ENCODE measurements around the gene AP2B1. TPM values are rescaled to one million over a fixed set of nuclear protein-coding genes. Genes with fewer than 3 reads are reported as not detected.

The AP2B1 gene
- total RNA-seq, 4 donors from 2014 or later = 32.2 to 102 (median 60.1) TPM

DNA sequence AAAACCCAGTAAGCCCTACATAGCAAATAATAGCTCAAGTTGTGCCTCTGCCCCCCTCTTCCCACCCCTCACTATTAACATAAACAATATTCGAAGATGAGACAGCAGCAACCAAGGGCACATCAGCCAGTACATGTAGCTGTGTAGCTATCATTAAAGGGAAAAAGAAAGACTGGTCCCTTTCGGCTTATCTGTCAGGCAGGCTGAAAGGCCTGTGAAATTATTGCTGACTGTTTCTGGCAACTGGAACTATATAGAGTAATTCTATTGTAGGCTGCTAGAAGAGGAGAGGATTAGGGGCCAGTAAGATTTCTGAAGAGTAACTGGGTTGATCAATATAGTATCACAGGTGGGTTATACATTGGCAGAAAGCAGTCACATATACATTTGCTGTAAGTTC lies 107.8 kb downstream of the AP2B1 start:
- H3K27me3 ChIP-seq = no peaks in the 10 kb centered on the region
- no peak for DNase-seq
- TF ChIP-seq EP300 (IDR thresholded peaks at IDR 0.05; ENCODE audit: low read depth) (no peak), POLR2AphosphoS5 (IDR thresholded peaks at IDR 0.05) (no peak), CTCF (IDR thresholded peaks at IDR 0.05) (no peak), POLR2A (IDR thresholded peaks at IDR 0.05) (no peak)
- in situ Hi-C loops (cut with MboI; ENCODE audit: low pct_ligation_motif_present in 1 of 4, low pct_unique_long_range_greater_than_20kb in 1 of 4, low sequenced_read_pairs in 3 of 4) = no loop called here
- no peaks in the 10 kb centered on the region for H3K9me3 ChIP-seq
- peaks cover 0 to 27% (median 9%) of the 10 kb centered on the region in 4 donors for H3K36me3 ChIP-seq
- no peak overlapping the region for H3K27ac ChIP-seq
- H3K4me3 ChIP-seq = no peak overlapping the region
- no peaks in the 10 kb centered on the region for H3K4me1 ChIP-seq
- intact Hi-C loops (cut with DNase I; ENCODE audit: low total_unique reads) = loop anchor here (10.0 kb wide), 1 partner anchor 50 kb away; no protein-coding TSS in a partner anchor
- WGBS, 2 donors (ENCODE audit: low coverage in 1 of 2) = 68 to 75% methylated on average over 2 of the region's 2 CpGs

- H3K4me1 ChIP-seq = no peaks in the 10 kb centered on the region
- H3K9me3 ChIP-seq = no peaks in the 10 kb centered on the region
- WGBS, 2 donors (ENCODE audit: low coverage in 1 of 2) = 33 to 65% methylated on average over 1 to 2 of the region's 2 CpGs
- H3K27ac ChIP-seq = no peak overlapping the region
- H3K36me3 ChIP-seq = peaks cover 0 to 20% (median 6%) of the 10 kb centered on the region in 4 donors
- no peak for TF ChIP-seq CTCF (IDR thresholded peaks at IDR 0.05)
- TF ChIP-seq POLR2AphosphoS5 (IDR thresholded peaks at IDR 0.05) = no peak
- no peak for TF ChIP-seq POLR2A (IDR thresholded peaks at IDR 0.05)
- no peak for TF ChIP-seq EP300 (IDR thresholded peaks at IDR 0.05; ENCODE audit: low read depth)
- H3K4me3 ChIP-seq = no peak overlapping the region
- intact Hi-C loops (cut with DNase I; ENCODE audit: low total_unique reads) = loop anchor here (10.0 kb wide), 1 partner anchor 49 kb away; no protein-coding TSS in a partner anchor
- no peaks in the 10 kb centered on the region for H3K27me3 ChIP-seq
- DNase-seq = no peak
- in situ Hi-C loops (cut with MboI; ENCODE audit: low pct_ligation_motif_present in 1 of 4, low pct_unique_long_range_greater_than_20kb in 1 of 4, low sequenced_read_pairs in 3 of 4) = no loop called here
Observed at GRCh38 chr17:35695613-35696012, 108.5 kb downstream of the AP2B1 start.

DNA sequence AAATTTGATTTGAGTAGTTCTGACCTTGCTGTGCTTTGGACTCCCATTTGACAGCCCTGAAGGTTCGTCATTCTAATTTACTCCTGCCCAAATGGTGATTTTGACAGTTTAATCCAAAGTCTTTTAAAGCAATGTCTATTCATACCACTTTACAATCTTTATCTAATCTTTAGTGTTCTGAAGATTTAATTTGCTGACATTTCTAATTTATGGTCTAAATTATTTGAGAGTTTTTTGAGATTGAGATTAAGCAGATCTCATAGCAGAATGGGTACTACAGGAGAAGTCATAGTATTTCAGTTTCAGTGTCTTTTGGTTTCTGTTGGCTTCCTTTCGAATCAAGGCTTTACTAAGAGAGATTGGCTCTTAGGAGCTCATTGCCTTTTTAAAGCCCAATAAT lies 111.7 kb downstream of the AP2B1 start:
- in situ Hi-C loops (cut with MboI; ENCODE audit: low pct_ligation_motif_present in 1 of 4, low pct_unique_long_range_greater_than_20kb in 1 of 4, low sequenced_read_pairs in 3 of 4) (no loop called here), intact Hi-C loops (cut with DNase I; ENCODE audit: low total_unique reads) (loop anchor here (10.0 kb wide), 1 partner anchor 46 kb away; no protein-coding TSS in a partner anchor)
- Histone ChIP-seq H3K4me1 (no peaks in the 10 kb centered on the region), H3K4me3 (no peak overlapping the region), H3K27me3 (no peaks in the 10 kb centered on the region), H3K9me3 (no peaks in the 10 kb centered on the region), H3K27ac (no peak overlapping the region), H3K36me3 (peaks cover 0 to 11% (median 5%) of the 10 kb centered on the region in 4 donors)
- TF ChIP-seq EP300 (IDR thresholded peaks at IDR 0.05; ENCODE audit: low read depth) (no peak), POLR2A (IDR thresholded peaks at IDR 0.05) (no peak), CTCF (IDR thresholded peaks at IDR 0.05) (no peak), POLR2AphosphoS5 (IDR thresholded peaks at IDR 0.05) (no peak)
- 95 to 97% methylated on average over 2 of the region's 2 CpGs for WGBS, 2 donors (ENCODE audit: low coverage in 1 of 2)
- DNase-seq = no peak

DNA sequence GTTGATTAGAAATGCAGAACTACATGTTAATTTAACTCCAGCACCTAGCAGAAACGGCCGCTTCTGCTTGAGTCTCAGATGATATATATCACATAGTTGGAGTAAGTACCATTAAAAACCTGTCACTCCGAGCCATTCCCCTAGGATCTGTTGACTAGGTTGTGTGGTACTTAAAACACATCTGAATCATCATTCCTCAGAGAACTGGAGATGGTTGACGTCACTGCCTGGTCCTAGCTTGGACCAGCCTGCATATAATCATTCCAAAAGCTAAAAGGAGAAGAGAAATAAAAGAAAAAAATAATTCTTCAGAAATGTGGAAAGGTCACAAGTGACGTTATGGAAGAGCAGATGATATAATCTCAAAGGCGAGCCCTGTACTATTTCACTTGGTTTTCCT lies 113.0 kb downstream of the AP2B1 start:
- DNase-seq = no peak
- in situ Hi-C loops (cut with MboI; ENCODE audit: low pct_ligation_motif_present in 1 of 4, low pct_unique_long_range_greater_than_20kb in 1 of 4, low sequenced_read_pairs in 3 of 4) = no loop called here
- intact Hi-C loops (cut with DNase I; ENCODE audit: low total_unique reads) = no loop called here
- WGBS, 2 donors (ENCODE audit: low coverage in 1 of 2) = 88 to 89% methylated on average over 6 of the region's 6 CpGs
- TF ChIP-seq CTCF (IDR thresholded peaks at IDR 0.05) (no peak), EP300 (IDR thresholded peaks at IDR 0.05; ENCODE audit: low read depth) (no peak), POLR2AphosphoS5 (IDR thresholded peaks at IDR 0.05) (no peak), POLR2A (IDR thresholded peaks at IDR 0.05) (no peak)
- H3K4me1 ChIP-seq = no peaks in the 10 kb centered on the region
- peaks cover 0 to 5% (median under 1%) of the 10 kb centered on the region in 4 donors for H3K36me3 ChIP-seq
- no peak overlapping the region for H3K4me3 ChIP-seq
- no peaks in the 10 kb centered on the region for H3K27me3 ChIP-seq
- no peaks in the 10 kb centered on the region for H3K9me3 ChIP-seq
- H3K27ac ChIP-seq = no peak overlapping the region

Data from transverse colon (tissue), 4 donors.